ENCODE measurements around the gene TP53. TPM values are rescaled to one million over a fixed set of nuclear protein-coding genes. Genes with fewer than 3 reads are reported as not detected.

The TP53 gene
- total and polyA plus RNA-seq, 2 of the 4 experiments (the other 2 are of a cell fraction): 31.2 to 48.5 TPM

- dilution Hi-C loops (cut with HindIII; ENCODE audit: low sequenced_read_pairs, unreplicated experiment): no loop called here
- H3K36me3 ChIP-seq (ENCODE audit: control insufficient read depth, insufficient read depth, low read length): no peaks in the 10 kb centered on the region
- H3K4me1 ChIP-seq (ENCODE audit: control insufficient read depth, insufficient read depth, low read length): peaks cover 5% of the 10 kb centered on the region; the same call in 1 of the 2 replicates
- H4K20me1 ChIP-seq (ENCODE audit: insufficient read depth, low read length): no peaks in the 10 kb centered on the region
- TF ChIP-seq MAFK (IDR thresholded peaks at IDR 0.05; ENCODE audit: low read depth, low read length): no peak
- no peak for TF ChIP-seq CEBPB (IDR thresholded peaks at IDR 0.05; ENCODE audit: low read depth, low read length)
- no peak for TF ChIP-seq ELK1 (IDR thresholded peaks at IDR 0.05; ENCODE audit: borderline replicate concordance, low read depth, low read length)
- no peak for TF ChIP-seq RCOR1 (IDR thresholded peaks at IDR 0.05; ENCODE audit: insufficient replicate concordance, low read length)
- peak; percentile 34; the same call in 1 of the 2 replicates for ATAC-seq (ENCODE audit: low read depth)
- no peak overlapping the region for H3K27ac ChIP-seq (ENCODE audit: insufficient read depth, low read length)
- no peak overlapping the region for H2BK5ac ChIP-seq (ENCODE audit: low read depth, low read length, poor library complexity, severe bottlenecking)
- CTCF ChIA-PET: no interaction called here
- H4K5ac ChIP-seq (ENCODE audit: low read depth, low read length): no peak overlapping the region
- H3K79me1 ChIP-seq (ENCODE audit: low read depth in 1 of 2, low read length in 2 of 2): no peaks in the 10 kb centered on the region
- H4K91ac ChIP-seq (ENCODE audit: insufficient read depth, low read depth, low read length): no peak overlapping the region
- WGBS, 2 experiments (ENCODE audit: extremely low coverage in 2 of 2, insufficient read length in 1 of 2): 15% methylated on average over 5 of the region's 9 CpGs; no CpG with 5 or more reads in 1 of the 2 experiments
- in situ Hi-C loops (cut with MboI; ENCODE audit: low sequenced_read_pairs): no loop called here
- peak; percentile 16 for DNase-seq
- H2BK15ac ChIP-seq (ENCODE audit: low read depth, low read length): no peak overlapping the region
- no peak overlapping the region for H2BK20ac ChIP-seq (ENCODE audit: low read depth, low read length)
- no peak overlapping the region for H2AK5ac ChIP-seq (ENCODE audit: low read depth, low read length)
- H3K4me2 ChIP-seq (ENCODE audit: low read depth, low read length): peak overlapping the region; percentile 6; the same call in 1 of the 2 replicates
- peaks cover 21% of the 10 kb centered on the region for H3K27me3 ChIP-seq (ENCODE audit: control insufficient read depth, insufficient read depth, low read length)
- H3K9me1 ChIP-seq (ENCODE audit: insufficient read depth, low read length): no peaks in the 10 kb centered on the region
- no peak overlapping the region for H3K9ac ChIP-seq (ENCODE audit: low read depth, low read length)
- no TSS peak for BruUV-seq (replicated peaks)
- no peak overlapping the region for H3K18ac ChIP-seq (ENCODE audit: low read depth, low read length)
- H2AFZ ChIP-seq (replicated peaks; ENCODE audit: low read length, poor library complexity): peak overlapping the region; percentile 73
- H3K4ac ChIP-seq (ENCODE audit: low read depth, low read length): no peak overlapping the region
- no peak overlapping the region; a peak in 1 of 4 replicates for H4K8ac ChIP-seq (ENCODE audit: low read depth in 2 of 2, low read length in 2 of 2)
- H2BK120ac ChIP-seq (ENCODE audit: low read depth, low read length): no peak overlapping the region
- H3K23ac ChIP-seq (ENCODE audit: low read depth, low read length): no peak overlapping the region
- H3K4me3 ChIP-seq (ENCODE audit: insufficient read depth, low read depth, low read length): no peak overlapping the region
- no peak overlapping the region for H3K56ac ChIP-seq (ENCODE audit: extremely low read depth, insufficient read depth, low read length)
- POLR2A ChIA-PET (ENCODE audit: unreplicated experiment): no interaction called here
- H3K14ac ChIP-seq (replicated peaks; ENCODE audit: low read depth, low read length): no peak overlapping the region
- intact Hi-C loops (cut with micrococcal nuclease): no loop called here
- no peak overlapping the region for H2AK9ac ChIP-seq (replicated peaks; ENCODE audit: low read depth, low read length, poor library complexity)
- no peaks in the 10 kb centered on the region for H3K9me3 ChIP-seq (ENCODE audit: control insufficient read depth, insufficient read depth, low read length)
Measured at GRCh38 chr17:7646457-7646856, 40.8 kb downstream of the TP53 start.
